Measurements from ENCODE around the gene DAAM1. TPM values are rescaled to one million over a fixed set of nuclear protein-coding genes. Genes with fewer than 3 reads are reported as not detected.
A peak's percentile ranks its signal among the peaks of the same experiment; 100 is the strongest.

Gene DAAM1
- total RNA-seq, 1 donor: 19.5 TPM

DNA sequence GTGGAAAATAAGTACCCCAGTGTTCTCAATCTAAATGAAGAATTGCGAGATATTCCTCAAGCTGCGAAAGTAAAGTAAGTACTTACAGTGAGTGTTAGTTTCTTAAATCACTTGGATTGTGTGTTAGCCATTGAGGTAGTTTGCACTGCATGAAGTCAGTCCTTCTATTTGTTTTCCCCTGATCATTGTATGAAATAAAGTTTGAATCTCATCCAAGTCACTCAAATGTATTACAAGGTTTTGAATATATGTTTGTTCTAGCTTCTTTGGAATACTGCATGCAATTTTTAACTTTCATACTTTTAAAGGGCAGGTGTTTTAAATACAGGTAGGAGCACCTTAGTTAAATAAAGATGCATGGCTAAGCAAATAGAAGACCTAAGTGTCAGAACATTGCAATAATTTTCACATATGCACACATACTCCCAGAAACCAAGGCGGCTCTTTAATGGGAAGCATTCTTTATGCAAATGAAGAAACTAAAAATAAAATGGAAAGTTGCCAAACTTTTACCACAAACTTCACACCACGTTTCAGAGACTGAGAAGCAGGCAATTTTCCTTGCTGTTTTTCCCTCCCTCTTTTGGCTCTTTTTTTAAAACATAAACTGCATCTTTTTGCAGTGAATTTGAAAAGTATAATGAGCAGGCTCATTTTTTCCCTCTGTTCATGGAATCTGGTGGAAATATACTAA, 171.1 kb downstream of the DAAM1 start:
- Histone ChIP-seq H3K9me3 (ENCODE audit: low read depth, low read length) (no peaks in the 10 kb centered on the region), H3K4me2 (ENCODE audit: insufficient read depth, low read length) (no peak overlapping the region), H3K27me3 (ENCODE audit: insufficient read depth, low read length) (no peaks in the 10 kb centered on the region), H3K4me1 (ENCODE audit: insufficient read depth, low read length) (peaks cover 40% of the 10 kb centered on the region), H3K4me3 (ENCODE audit: insufficient read depth, low read length) (no peak overlapping the region), H3K27ac (ENCODE audit: low read depth, low read length) (no peak overlapping the region), H4K20me1 (ENCODE audit: insufficient read depth, low read length) (no peaks in the 10 kb centered on the region), H3K79me2 (ENCODE audit: insufficient read depth, low read length) (no peaks in the 10 kb centered on the region), H3K36me3 (ENCODE audit: insufficient read depth, low read length) (peaks cover 23% of the 10 kb centered on the region), H2AFZ (ENCODE audit: low read length) (no peak overlapping the region)
- TF ChIP-seq, protein P1, sequence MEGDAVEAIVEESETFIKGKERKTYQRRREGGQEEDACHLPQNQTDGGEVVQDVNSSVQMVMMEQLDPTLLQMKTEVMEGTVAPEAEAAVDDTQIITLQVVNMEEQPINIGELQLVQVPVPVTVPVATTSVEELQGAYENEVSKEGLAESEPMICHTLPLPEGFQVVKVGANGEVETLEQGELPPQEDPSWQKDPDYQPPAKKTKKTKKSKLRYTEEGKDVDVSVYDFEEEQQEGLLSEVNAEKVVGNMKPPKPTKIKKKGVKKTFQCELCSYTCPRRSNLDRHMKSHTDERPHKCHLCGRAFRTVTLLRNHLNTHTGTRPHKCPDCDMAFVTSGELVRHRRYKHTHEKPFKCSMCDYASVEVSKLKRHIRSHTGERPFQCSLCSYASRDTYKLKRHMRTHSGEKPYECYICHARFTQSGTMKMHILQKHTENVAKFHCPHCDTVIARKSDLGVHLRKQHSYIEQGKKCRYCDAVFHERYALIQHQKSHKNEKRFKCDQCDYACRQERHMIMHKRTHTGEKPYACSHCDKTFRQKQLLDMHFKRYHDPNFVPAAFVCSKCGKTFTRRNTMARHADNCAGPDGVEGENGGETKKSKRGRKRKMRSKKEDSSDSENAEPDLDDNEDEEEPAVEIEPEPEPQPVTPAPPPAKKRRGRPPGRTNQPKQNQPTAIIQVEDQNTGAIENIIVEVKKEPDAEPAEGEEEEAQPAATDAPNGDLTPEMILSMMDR (IDR thresholded peaks at IDR 0.05; ENCODE audit: extremely low read depth, low read depth, low read length): no peak
- DNase-seq (ENCODE audit: insufficient read length, low spot score, missing footprints): no peak

DNA sequence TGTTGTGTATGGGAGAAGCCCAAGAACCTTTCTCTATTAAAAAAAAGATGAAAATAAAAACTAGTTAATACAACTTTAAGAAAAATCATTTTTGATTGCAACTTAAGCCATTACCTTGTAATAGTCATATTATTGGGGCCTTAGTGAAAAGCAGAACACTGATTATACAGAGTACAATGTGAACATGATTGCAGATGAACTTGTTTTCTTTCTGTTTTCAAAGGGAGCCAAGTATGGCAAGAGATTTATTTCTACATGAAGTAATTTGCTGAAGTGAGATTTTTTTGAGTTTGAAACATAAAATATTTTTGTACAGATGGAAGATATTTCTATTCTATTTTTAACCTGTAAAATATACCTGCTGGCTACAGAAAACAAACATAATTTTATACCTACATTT, 171.8 kb downstream of the DAAM1 start:
- Histone ChIP-seq H3K4me3 (ENCODE audit: insufficient read depth, low read length) (no peak overlapping the region), H3K9me3 (ENCODE audit: low read depth, low read length) (no peaks in the 10 kb centered on the region), H3K27ac (ENCODE audit: low read depth, low read length) (no peak overlapping the region), H3K79me2 (ENCODE audit: insufficient read depth, low read length) (no peaks in the 10 kb centered on the region), H3K4me2 (ENCODE audit: insufficient read depth, low read length) (no peak overlapping the region), H2AFZ (ENCODE audit: low read length) (no peak overlapping the region), H3K36me3 (ENCODE audit: insufficient read depth, low read length) (peaks cover 26% of the 10 kb centered on the region), H3K27me3 (ENCODE audit: insufficient read depth, low read length) (no peaks in the 10 kb centered on the region), H4K20me1 (ENCODE audit: insufficient read depth, low read length) (no peaks in the 10 kb centered on the region), H3K4me1 (ENCODE audit: insufficient read depth, low read length) (peaks cover 38% of the 10 kb centered on the region)
- TF ChIP-seq, protein P1 (IDR thresholded peaks at IDR 0.05; ENCODE audit: extremely low read depth, low read depth, low read length): no peak
- DNase-seq (ENCODE audit: insufficient read length, low spot score, missing footprints): no peak

DNA sequence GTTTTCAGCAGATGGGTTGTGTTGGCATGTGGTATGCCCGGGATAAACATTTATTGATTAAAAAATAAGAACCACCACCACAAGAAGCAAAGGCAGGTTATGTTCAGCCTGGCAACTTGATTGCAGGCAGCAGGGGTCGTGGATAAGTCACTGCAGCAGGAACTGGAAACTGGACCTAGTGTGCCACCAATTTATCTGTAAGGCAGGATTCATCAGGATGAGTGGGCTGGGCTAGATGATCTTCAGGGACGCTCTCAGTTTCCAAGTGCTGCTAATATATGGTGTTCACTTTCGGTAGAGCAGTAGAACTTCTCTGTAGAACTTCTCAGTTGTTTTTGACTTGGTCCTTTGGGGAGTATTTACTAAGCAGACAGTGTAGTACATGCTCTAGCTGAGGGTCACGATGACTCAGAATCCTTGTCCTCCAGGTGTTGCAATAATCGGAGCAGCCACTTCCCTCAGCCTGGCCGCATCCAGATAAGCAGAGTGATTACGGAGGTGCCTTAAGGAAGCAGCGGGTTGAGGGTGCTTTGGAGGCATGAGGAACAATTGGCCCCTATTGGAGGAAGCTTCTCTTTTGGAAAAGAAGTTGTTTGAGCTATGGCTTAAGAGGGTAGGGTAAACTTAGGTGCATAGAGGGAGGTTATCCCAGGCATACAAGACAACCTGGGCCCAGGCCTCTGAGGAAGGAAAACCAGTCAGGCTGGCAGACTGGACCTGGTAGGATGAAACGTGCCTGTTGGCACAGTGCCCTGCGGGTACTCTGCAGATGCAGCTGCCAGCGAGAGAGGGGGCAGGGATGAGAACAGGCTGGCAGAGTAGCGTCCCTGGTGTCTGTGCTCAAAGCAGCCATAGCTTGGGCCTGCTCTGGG, 172.7 kb downstream of the DAAM1 start:
- DNase-seq (ENCODE audit: insufficient read length, low spot score, missing footprints): no peak
- TF ChIP-seq, protein P1 (IDR thresholded peaks at IDR 0.05; ENCODE audit: extremely low read depth, low read depth, low read length): no peak
- peaks cover 18% of the 10 kb centered on the region for H3K36me3 ChIP-seq (ENCODE audit: insufficient read depth, low read length)
- no peaks in the 10 kb centered on the region for H3K9me3 ChIP-seq (ENCODE audit: low read depth, low read length)
- no peaks in the 10 kb centered on the region for H4K20me1 ChIP-seq (ENCODE audit: insufficient read depth, low read length)
- H3K4me3 ChIP-seq (ENCODE audit: insufficient read depth, low read length): no peak overlapping the region
- no peak overlapping the region for H3K27ac ChIP-seq (ENCODE audit: low read depth, low read length)
- no peak overlapping the region for H2AFZ ChIP-seq (ENCODE audit: low read length)
- H3K79me2 ChIP-seq (ENCODE audit: insufficient read depth, low read length): no peaks in the 10 kb centered on the region
- no peak overlapping the region for H3K4me2 ChIP-seq (ENCODE audit: insufficient read depth, low read length)
- H3K4me1 ChIP-seq (ENCODE audit: insufficient read depth, low read length): peaks cover 38% of the 10 kb centered on the region
- H3K27me3 ChIP-seq (ENCODE audit: insufficient read depth, low read length): no peaks in the 10 kb centered on the region

DNA sequence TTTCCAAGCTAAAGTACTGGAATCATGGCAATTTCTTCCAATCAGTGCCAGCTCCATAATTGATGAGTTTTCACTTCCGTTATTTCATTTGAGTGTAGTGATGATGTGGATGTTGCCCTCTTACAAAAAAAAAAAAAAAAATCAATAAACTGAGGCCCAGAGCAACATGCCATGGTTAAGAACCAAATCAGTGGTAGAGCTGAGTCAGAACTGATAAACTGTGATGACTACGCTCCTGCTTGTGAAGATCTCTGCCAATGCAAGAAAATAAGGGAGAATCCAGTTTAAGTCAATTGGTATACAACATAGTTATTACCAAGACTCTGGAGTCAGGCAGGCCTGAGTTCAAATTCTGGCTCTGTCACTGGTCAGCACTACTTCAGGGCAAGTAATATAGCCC, 174.0 kb downstream of the DAAM1 start:
- peak overlapping the region; percentile 65 for H3K27ac ChIP-seq (ENCODE audit: low read depth, low read length)
- no peaks in the 10 kb centered on the region for H3K79me2 ChIP-seq (ENCODE audit: insufficient read depth, low read length)
- H3K4me2 ChIP-seq (ENCODE audit: insufficient read depth, low read length): no peak overlapping the region
- no peaks in the 10 kb centered on the region for H4K20me1 ChIP-seq (ENCODE audit: insufficient read depth, low read length)
- TF ChIP-seq, protein P1 (IDR thresholded peaks at IDR 0.05; ENCODE audit: extremely low read depth, low read depth, low read length): no peak
- peaks cover 38% of the 10 kb centered on the region for H3K4me1 ChIP-seq (ENCODE audit: insufficient read depth, low read length)
- no peaks in the 10 kb centered on the region for H3K9me3 ChIP-seq (ENCODE audit: low read depth, low read length)
- DNase-seq (ENCODE audit: insufficient read length, low spot score, missing footprints): no peak
- H3K27me3 ChIP-seq (ENCODE audit: insufficient read depth, low read length): no peaks in the 10 kb centered on the region
- no peak overlapping the region for H2AFZ ChIP-seq (ENCODE audit: low read length)
- peaks cover 12% of the 10 kb centered on the region for H3K36me3 ChIP-seq (ENCODE audit: insufficient read depth, low read length)
- H3K4me3 ChIP-seq (ENCODE audit: insufficient read depth, low read length): no peak overlapping the region

Data from osteoblast (primary cell).